Right lobe of liver (tissue), 4 donors: ENCODE data around the gene KMT2C.

Source experiments
- POLR2A ChIP-seq: fragments of 450-650 bp; IDR thresholded peaks from one replicate; pipeline ENCODE4 v1.6.1; 2017; ENCODE audit warnings: antibody characterized with exemption, mild to moderate bottlenecking
- TF ChIP-seq, protein P1 (sequence below), 4 donors: fragments of 200-600 bp in 3 of 4; fragments of 450-650 bp in 1 of 4; IDR thresholded peaks; one replicate each; pipeline versions ENCODE4 v1.5.1 to v1.8.0; 2016 to 2022; ENCODE audit warnings: antibody characterized with exemption in 4 of 4, mild to moderate bottlenecking in 2 of 4
- donor health status: DM: no; HTN: no; CAD: no.
- donor health status: DM: no; HTN: no; CAD: no.
- donor health status: DM: no; HTN: yes; CAD: no.

DNA sequence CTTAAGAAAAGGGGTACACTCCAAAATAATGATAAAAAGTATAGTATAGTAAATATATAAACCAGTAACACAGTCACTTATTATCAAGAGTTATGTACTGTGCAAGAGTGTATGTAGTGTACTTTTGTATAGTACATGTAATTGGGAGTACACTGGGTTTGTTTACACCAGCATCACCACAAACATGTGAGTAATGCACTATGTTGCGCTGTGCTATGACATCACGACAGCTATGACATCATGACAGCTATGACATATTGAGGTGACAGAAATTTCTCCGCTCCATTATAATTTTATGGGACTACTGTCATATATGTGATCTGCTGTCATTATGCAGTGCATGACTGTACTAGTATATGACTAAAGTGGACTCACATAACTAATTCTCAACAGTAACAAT is 84.6 kb downstream of the KMT2C start:
- TF ChIP-seq, protein P1, sequence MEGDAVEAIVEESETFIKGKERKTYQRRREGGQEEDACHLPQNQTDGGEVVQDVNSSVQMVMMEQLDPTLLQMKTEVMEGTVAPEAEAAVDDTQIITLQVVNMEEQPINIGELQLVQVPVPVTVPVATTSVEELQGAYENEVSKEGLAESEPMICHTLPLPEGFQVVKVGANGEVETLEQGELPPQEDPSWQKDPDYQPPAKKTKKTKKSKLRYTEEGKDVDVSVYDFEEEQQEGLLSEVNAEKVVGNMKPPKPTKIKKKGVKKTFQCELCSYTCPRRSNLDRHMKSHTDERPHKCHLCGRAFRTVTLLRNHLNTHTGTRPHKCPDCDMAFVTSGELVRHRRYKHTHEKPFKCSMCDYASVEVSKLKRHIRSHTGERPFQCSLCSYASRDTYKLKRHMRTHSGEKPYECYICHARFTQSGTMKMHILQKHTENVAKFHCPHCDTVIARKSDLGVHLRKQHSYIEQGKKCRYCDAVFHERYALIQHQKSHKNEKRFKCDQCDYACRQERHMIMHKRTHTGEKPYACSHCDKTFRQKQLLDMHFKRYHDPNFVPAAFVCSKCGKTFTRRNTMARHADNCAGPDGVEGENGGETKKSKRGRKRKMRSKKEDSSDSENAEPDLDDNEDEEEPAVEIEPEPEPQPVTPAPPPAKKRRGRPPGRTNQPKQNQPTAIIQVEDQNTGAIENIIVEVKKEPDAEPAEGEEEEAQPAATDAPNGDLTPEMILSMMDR (IDR thresholded peaks at IDR 0.05): no peak
- TF ChIP-seq POLR2A: no peak
